ENCODE measurements around the gene PDPR.
"Not testable (repeated sequence)": the region's sequence is repeated elsewhere in the genome, so short reads cannot be mapped to it uniquely, and the experiment has no call there.

DNA sequence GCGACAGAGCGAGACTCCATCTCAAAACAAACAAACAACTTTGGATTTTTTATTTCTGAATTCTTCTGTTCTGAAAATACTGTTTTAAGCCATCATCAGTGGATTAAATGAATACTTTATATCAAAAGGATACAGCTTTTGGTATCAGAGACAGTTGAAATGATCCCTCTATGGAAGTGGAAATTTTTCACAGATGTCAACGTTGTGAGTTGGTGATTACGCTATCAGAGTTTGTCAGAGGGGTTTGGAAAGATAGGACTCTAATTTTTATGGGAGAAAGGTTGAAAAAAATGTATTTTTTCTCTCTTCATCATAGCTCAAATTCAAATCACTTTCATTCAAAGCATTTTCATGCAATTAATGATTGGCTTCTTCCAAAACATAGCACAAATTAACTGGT is 30.2 kb upstream of the PDPR start:
- not testable (repeated sequence) for TF ChIP-seq POLR2A (IDR thresholded peaks at IDR 0.05; ENCODE audit: low read length); GATA1 (IDR thresholded peaks at IDR 0.05; ENCODE audit: low read depth, low read length)

Data from erythroblast (primary cell).